GM12874 (cell line): ENCODE measurements around the gene EID2.
A peak's percentile ranks its signal among the peaks of the same experiment; 100 is the strongest.

Source experiments
- CTCF ChIP-seq: IDR thresholded peaks from 2 replicates; pipeline ENCODE4 v1.5.1; 2011; ENCODE audit warnings: low read depth, mild to moderate bottlenecking, control low read depth, low read length, moderate library complexity; ENCODE audit not compliant: insufficient read depth

Gene EID2

GRCh38 chr19:39500543-39500942 is 39.4 kb downstream of the EID2 start:
- TF ChIP-seq CTCF, result no peak

GRCh38 chr19:39499932-39500331 is 40.0 kb downstream of the EID2 start:
- TF ChIP-seq CTCF, result no peak

GRCh38 chr19:39498798-39499642 is 40.9 kb downstream of the EID2 start, which contains the start of gene DLL3:
Gene DLL3, plus strand, starts transcription at chr19:39498947. Its CDS starts 28 bp downstream, at chr19:39498975.
- TF ChIP-seq CTCF, result no peak

- TF ChIP-seq CTCF, result no peak
Observed at GRCh38 chr19:39497996-39498797, 41.8 kb downstream of the EID2 start.

DNA sequence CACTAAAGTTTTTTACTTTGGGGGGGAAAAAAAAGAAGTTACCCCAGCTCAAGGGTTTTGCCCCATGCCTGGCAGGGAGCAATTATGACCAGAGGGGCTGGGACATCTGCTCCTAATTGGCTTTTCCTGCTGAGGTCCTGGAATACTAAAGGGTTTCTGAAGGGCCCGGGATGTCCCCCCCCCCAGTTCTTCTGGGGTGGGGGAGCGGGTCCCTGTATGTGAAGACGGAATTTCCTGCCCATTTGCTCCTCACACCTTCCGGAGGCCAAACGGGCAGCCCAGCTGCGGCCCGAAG is 42.3 kb downstream of the EID2 start:
- TF ChIP-seq CTCF, result peak; percentile 48

- no peak for TF ChIP-seq CTCF
Observed at GRCh38 chr19:39496063-39496462, 43.9 kb downstream of the EID2 start.

- TF ChIP-seq CTCF, result no peak
Observed at GRCh38 chr19:39494661-39495060, 45.3 kb downstream of the EID2 start.
